ENCODE data around the gene NECAB2.

DNA sequence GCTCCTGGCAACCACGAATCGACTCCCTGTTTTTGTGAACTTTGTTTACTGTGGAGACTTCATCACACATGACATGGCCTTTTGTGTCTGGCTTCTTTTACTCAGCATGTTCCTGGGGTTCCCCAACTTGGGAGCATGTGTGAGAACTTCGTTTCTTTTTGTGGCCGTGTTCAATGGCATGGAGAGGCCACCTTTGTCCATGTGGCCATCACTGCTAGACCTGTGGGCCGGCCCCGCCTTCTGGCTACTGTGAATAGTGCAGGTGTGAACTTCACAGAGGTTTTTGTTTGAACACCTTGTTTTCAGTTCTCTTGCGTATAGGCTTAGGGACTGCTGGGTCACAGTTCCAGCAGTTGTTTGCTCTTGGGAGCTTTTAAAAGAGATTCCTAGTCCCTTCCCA, 80.2 kb downstream of the NECAB2 start:
- TF ChIP-seq JUND (IDR thresholded peaks at IDR 0.05; ENCODE audit: low read length), result no peak
- no peak for TF ChIP-seq POU5F1 (IDR thresholded peaks at IDR 0.05; ENCODE audit: low read depth, low read length)
- no peak for TF ChIP-seq TCF12 (IDR thresholded peaks at IDR 0.05; ENCODE audit: low read depth, low read length)
